Osteoblast (primary cell): ENCODE measurements around the gene PAPSS1. TPM values are rescaled to one million over a fixed set of nuclear protein-coding genes. Genes with fewer than 3 reads are reported as not detected.

ENCODE experiments used
- DNase-seq: peaks from one replicate; pipeline ENCODE4 v3.0.0; 2011; ENCODE audit warnings: low spot score, mixed read lengths; ENCODE audit not compliant: insufficient read length; ENCODE audit errors: missing footprints
- H2AFZ ChIP-seq: 2 replicates; pipeline ENCODE4 v1.6.0; 2011; ENCODE audit warnings: mild to moderate bottlenecking, low read length
- H3K27ac ChIP-seq: 2 replicates; pipeline ENCODE4 v1.5.1; 2011; ENCODE audit warnings: mild to moderate bottlenecking, low read depth, low read length, moderate library complexity
- H3K27me3 ChIP-seq: 2 replicates; pipeline ENCODE4 v1.6.0; 2012; ENCODE audit warnings: mild to moderate bottlenecking, control low read depth, inconsistent platforms, low read length, moderate library complexity; ENCODE audit not compliant: insufficient read depth
- H3K36me3 ChIP-seq: 2 replicates; pipeline ENCODE4 v1.5.1; 2011; ENCODE audit warnings: mild to moderate bottlenecking, low read length, control low read depth, moderate library complexity; ENCODE audit not compliant: insufficient read depth
- H3K4me1 ChIP-seq: 2 replicates; pipeline ENCODE4 v1.5.1; 2011; ENCODE audit warnings: mild to moderate bottlenecking, low read length, control low read depth, moderate library complexity; ENCODE audit not compliant: insufficient read depth
- H3K4me2 ChIP-seq: 2 replicates; pipeline ENCODE4 v1.6.0; 2011; ENCODE audit warnings: mild to moderate bottlenecking, low read length; ENCODE audit not compliant: insufficient read depth
- H3K4me3 ChIP-seq: fragments of 200-600 bp; sonication (generic); 3 replicates; pipeline ENCODE4 v1.5.1; 2012; ENCODE audit warnings: mild to moderate bottlenecking, low read length, inconsistent platforms; ENCODE audit not compliant: insufficient read depth
- H3K79me2 ChIP-seq: 2 replicates; pipeline ENCODE4 v1.6.0; 2012; ENCODE audit warnings: mild to moderate bottlenecking, low read length, control low read depth, inconsistent platforms; ENCODE audit not compliant: insufficient read depth
- H3K9me3 ChIP-seq: 2 replicates; pipeline ENCODE4 v1.5.1; 2011; ENCODE audit warnings: low read depth, low read length, control low read depth
- H4K20me1 ChIP-seq: 2 replicates; pipeline ENCODE4 v1.6.0; 2012; ENCODE audit warnings: mild to moderate bottlenecking, low read length, control low read depth; ENCODE audit not compliant: insufficient read depth
- CTCF ChIP-seq: IDR thresholded peaks from 2 replicates; pipeline ENCODE4 v1.5.1; 2011; ENCODE audit warnings: mild to moderate bottlenecking, low read depth, low read length, moderate library complexity; ENCODE audit errors: extremely low read depth
- total RNA-seq: library from RNA; depleted of rRNA; stranded (reverse); fragments of >200 nt; gene quantifications from 2 replicates; pipeline ENCODE4 v1.2.3, GENCODE V29; 2012

The PAPSS1 gene
- total RNA-seq, 1 donor = 123 TPM

DNA sequence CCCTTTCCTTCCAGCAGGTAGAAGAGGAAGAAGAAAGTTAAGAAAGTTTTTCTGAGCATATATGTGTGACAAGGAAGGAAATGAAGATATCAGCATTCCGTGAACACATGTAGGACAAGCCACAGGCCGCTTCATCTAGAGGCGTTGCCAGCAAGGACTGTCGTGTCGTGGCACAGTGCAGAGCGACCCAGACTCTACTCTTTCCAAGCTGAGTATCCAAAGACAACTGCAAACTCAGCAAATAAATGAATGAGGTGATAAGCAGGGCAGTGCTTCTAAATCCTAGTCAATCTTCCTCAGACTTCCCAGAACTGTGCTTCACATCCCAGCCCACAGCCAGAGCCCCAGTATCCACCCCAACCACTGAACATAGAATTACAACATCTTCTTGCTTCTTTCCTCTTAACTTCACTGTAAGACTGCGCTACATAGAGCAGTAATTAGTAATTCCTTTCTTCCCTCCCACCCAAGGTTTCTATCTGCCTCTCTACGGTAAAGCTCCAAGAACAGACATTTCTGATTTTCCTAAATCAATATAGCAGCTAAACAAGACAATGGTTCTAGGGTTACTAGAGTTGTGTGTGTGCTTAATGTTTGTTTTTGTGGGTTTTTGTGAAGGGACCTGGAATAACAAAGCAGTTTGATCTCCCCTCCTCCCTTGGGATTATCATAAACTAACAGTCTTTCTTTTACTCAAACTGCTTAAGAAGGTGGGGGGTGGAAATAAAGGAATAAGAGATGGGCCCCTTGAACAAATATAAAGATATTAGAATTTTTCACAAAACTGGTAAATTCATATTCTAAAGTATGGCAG, 71.6 kb downstream of the PAPSS1 start:
- Histone ChIP-seq H3K36me3 (peaks cover 15% of the 10 kb centered on the region), H3K4me1 (no peaks in the 10 kb centered on the region), H3K4me3 (no peak overlapping the region), H3K27me3 (no peaks in the 10 kb centered on the region), H2AFZ (no peak overlapping the region), H3K4me2 (no peak overlapping the region), H3K79me2 (peaks cover 10% of the 10 kb centered on the region), H3K27ac (no peak overlapping the region), H4K20me1 (peaks cover 8% of the 10 kb centered on the region), H3K9me3 (no peaks in the 10 kb centered on the region)
- DNase-seq = no peak
- no peak for TF ChIP-seq CTCF

DNA sequence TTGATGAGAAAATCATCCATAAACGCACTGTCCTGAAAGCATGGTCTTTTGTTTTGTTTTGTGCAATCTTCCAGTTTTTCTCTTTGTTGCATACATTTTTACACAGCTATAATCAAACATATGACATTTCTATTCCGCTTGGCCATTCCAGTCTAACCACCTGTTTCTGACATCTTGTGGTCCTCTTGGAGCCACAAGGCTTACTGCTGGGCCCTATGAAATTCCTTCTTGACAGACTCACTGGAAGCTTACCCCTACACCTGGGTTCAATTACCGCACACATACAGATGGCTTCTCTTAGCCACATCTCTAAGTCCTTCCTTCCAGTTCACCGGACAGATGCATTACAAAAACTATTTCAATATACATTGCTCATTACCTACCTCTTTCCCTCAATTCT, 72.4 kb downstream of the PAPSS1 start:
- TF ChIP-seq CTCF = no peak
- Histone ChIP-seq H3K79me2 (peaks cover 10% of the 10 kb centered on the region), H3K4me1 (no peaks in the 10 kb centered on the region), H3K4me2 (no peak overlapping the region), H3K9me3 (no peaks in the 10 kb centered on the region), H3K36me3 (peaks cover 13% of the 10 kb centered on the region), H3K27me3 (no peaks in the 10 kb centered on the region), H3K27ac (no peak overlapping the region), H4K20me1 (peaks cover 8% of the 10 kb centered on the region), H2AFZ (no peak overlapping the region), H3K4me3 (no peak overlapping the region)
- no peak for DNase-seq

DNA sequence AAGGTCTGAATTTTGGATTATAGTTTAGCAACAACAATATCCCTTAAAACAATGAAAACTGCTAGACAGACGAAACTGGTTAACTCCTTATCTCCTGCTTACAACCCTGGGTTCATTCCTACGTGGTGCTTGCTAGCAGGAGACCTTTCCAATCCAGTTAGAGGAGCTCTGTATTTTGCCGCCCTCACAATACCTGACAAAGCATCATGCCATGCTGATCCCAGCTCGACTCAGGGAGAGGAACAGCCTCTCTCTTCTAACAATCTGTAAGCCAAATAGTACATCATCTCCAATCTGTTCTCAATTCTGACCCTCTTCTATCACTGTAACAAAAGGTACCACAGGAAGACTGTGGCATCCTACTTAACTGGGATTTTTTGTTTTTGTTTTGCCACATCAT, 74.4 kb downstream of the PAPSS1 start:
- no peaks in the 10 kb centered on the region for H3K4me1 ChIP-seq
- no peaks in the 10 kb centered on the region for H3K27me3 ChIP-seq
- no peak overlapping the region for H2AFZ ChIP-seq
- peaks cover 9% of the 10 kb centered on the region for H3K36me3 ChIP-seq
- no peak overlapping the region for H3K4me2 ChIP-seq
- no peak for TF ChIP-seq CTCF
- peaks cover 10% of the 10 kb centered on the region for H3K79me2 ChIP-seq
- peaks cover 8% of the 10 kb centered on the region for H4K20me1 ChIP-seq
- DNase-seq = no peak
- no peaks in the 10 kb centered on the region for H3K9me3 ChIP-seq
- H3K4me3 ChIP-seq = no peak overlapping the region
- no peak overlapping the region for H3K27ac ChIP-seq

- Histone ChIP-seq H3K9me3 (no peaks in the 10 kb centered on the region), H3K79me2 (peaks cover 8% of the 10 kb centered on the region), H3K4me1 (no peaks in the 10 kb centered on the region), H3K36me3 (peaks cover 9% of the 10 kb centered on the region), H3K4me2 (no peak overlapping the region), H3K27ac (no peak overlapping the region), H3K27me3 (no peaks in the 10 kb centered on the region), H2AFZ (no peak overlapping the region), H3K4me3 (no peak overlapping the region), H4K20me1 (peaks cover 3% of the 10 kb centered on the region)
- no peak for TF ChIP-seq CTCF
- DNase-seq = no peak
Observed at GRCh38 chr4:107643021-107643420, 77.0 kb downstream of the PAPSS1 start.
